Gastrocnemius medialis (tissue), 4 donors: ENCODE data around the gene BLZF1.

Experiments
- CTCF ChIP-seq, 5 experiments: fragments of 450-650 bp in 3 of 5; fragments of 200-600 bp in 2 of 5; sonication (generic) in 2 of 5; IDR thresholded peaks in 4 of 5; conservative IDR thresholded peaks in 1 of 5; 1 replicate in 4 of 5; 2 replicates in 1 of 5; pipeline ENCODE4 v1.5.1; 2016 to 2019; ENCODE audit warnings: antibody characterized with exemption in 5 of 5, mild to moderate bottlenecking in 3 of 5, moderate library complexity in 3 of 5
- POLR2A ChIP-seq, 2 donors: fragments of 450-650 bp; IDR thresholded peaks; one replicate each; pipeline ENCODE4 v1.6.1; 2017; ENCODE audit warnings: antibody characterized with exemption in 2 of 2, mild to moderate bottlenecking in 2 of 2, moderate library complexity in 2 of 2

GRCh38 chr1:169345511-169345910 is 22.5 kb upstream of the BLZF1 start:
- TF ChIP-seq CTCF (IDR thresholded peaks at IDR 0.05 in 4 of 5, conservative IDR thresholded peaks at IDR 0.05 in 1 of 5), result no peak
- no peak for TF ChIP-seq POLR2A (IDR thresholded peaks at IDR 0.05)
